GM12878 (cell line): Measurements from ENCODE around the gene CAMK2B. TPM values are rescaled to one million over a fixed set of nuclear protein-coding genes. Genes with fewer than 3 reads are reported as not detected.
A peak's percentile ranks its signal among the peaks of the same experiment; 100 is the strongest.

Experiments
- ATAC-seq: fragments of 200-7000 bp; cut with Tn5 transposase; 3 replicates; pipeline ENCODE4 v1.9.1; 2020; ENCODE audit warnings: mild to moderate bottlenecking, moderate library complexity
- BruUV-seq: library from RNA; stranded (reverse); fragments of 400-500 nt; replicated peaks from 2 replicates; lab custom pipeline; 2021; lab: Mats Ljungman, UMichigan
- CTCF ChIA-PET: fragments of 300-600 bp; sonication (Branson Sonifier 250); formaldehyde crosslinking; extraction: SDS; loops from one replicate; lab custom pipeline; 2021; ENCODE audit warnings: inconsistent platforms; lab: Yijun Ruan, JAX
- POLR2A ChIA-PET: fragments of 350-600 bp; formaldehyde crosslinking; extraction: SDS; loops from one replicate; lab custom pipeline; 2021; ENCODE audit warnings: inconsistent platforms; lab: Charles Lee
- RAD21 ChIA-PET: fragments of 300-600 bp; sonication (Branson Sonifier 250); formaldehyde crosslinking; loops from one replicate; lab custom pipeline; 2023; ENCODE audit warnings: antibody characterized with exemption; ENCODE audit not compliant: unreplicated experiment; lab: Charles Lee
- SMC1A ChIA-PET: fragments of 300-600 bp; sonication (Branson Sonifier 250); formaldehyde crosslinking; loops from one replicate; lab custom pipeline; 2023; ENCODE audit not compliant: unreplicated experiment, uncharacterized antibody; lab: Charles Lee
- DNase-seq: peaks from one replicate; pipeline ENCODE4 v3.0.0-alpha.2; 2011; ENCODE audit warnings: low read depth, low spot score
- FAIRE-seq: peaks from 3 replicates; lab custom pipeline; 2011; peaks lifted over from hg19 to GRCh38; lab: Jason Lieb, UNC
- H2AFZ ChIP-seq: 2 replicates; pipeline ENCODE4 v1.6.0; 2011; ENCODE audit warnings: low read depth, low read length, control low read depth; ENCODE audit not compliant: control insufficient read depth
- H3K27ac ChIP-seq: 2 replicates; pipeline ENCODE4 v1.5.1; 2011; ENCODE audit warnings: control low read depth; ENCODE audit not compliant: control insufficient read depth, insufficient read depth
- H3K27me3 ChIP-seq, 2 experiments: replicated peaks in 1 of 2; 2 replicates each; pipeline versions ENCODE4 v1.6.0 to v1.6.1; 2011; ENCODE audit warnings: low read length in 1 of 2; ENCODE audit not compliant: control insufficient read depth in 2 of 2, insufficient read depth in 2 of 2
- H3K36me3 ChIP-seq, 2 experiments: 2 replicates each; pipeline ENCODE4 v1.5.1; 2011; ENCODE audit warnings: low read length in 1 of 2; ENCODE audit not compliant: control insufficient read depth in 2 of 2, insufficient read depth in 2 of 2
- H3K4me1 ChIP-seq: 2 replicates; pipeline ENCODE4 v1.6.1; 2011; ENCODE audit warnings: mild to moderate bottlenecking, low read length, moderate library complexity, mixed read lengths; ENCODE audit not compliant: control insufficient read depth, insufficient read depth
- H3K4me2 ChIP-seq: 2 replicates; pipeline ENCODE4 v1.6.0; 2011; ENCODE audit warnings: control low read depth; ENCODE audit not compliant: control insufficient read depth, insufficient read depth
- H3K4me3 ChIP-seq: fragments of 200-600 bp; sonication (generic); 2 replicates; pipeline ENCODE4 v1.5.1; 2016
- H3K79me2 ChIP-seq: 2 replicates; pipeline ENCODE4 v1.6.0; 2011; ENCODE audit warnings: low read length; ENCODE audit not compliant: control insufficient read depth, insufficient read depth
- H3K9ac ChIP-seq: 2 replicates; pipeline ENCODE4 v1.8.0; 2011; ENCODE audit warnings: low read length, control low read depth, mixed read lengths; ENCODE audit not compliant: control insufficient read depth, insufficient read depth
- H3K9me3 ChIP-seq: replicated peaks from 3 replicates; pipeline ENCODE4 v1.5.1; 2011; ENCODE audit warnings: mild to moderate bottlenecking, low read length; ENCODE audit not compliant: control insufficient read depth, insufficient read depth
- H4K20me1 ChIP-seq: 2 replicates; pipeline ENCODE4 v1.6.0; 2011; ENCODE audit not compliant: control insufficient read depth, insufficient read depth
- CREB1 ChIP-seq: IDR thresholded peaks from 2 replicates; pipeline ENCODE4 v1.6.1; 2012; ENCODE audit warnings: low read depth, mild to moderate bottlenecking, inconsistent platforms
- PBX3 ChIP-seq: IDR thresholded peaks from 2 replicates; pipeline ENCODE4 v1.6.1; 2011; ENCODE audit warnings: mild to moderate bottlenecking, low read depth, low read length, moderate library complexity; ENCODE audit not compliant: insufficient replicate concordance
- RAD51 ChIP-seq: fragments of 450-650 bp; IDR thresholded peaks from 2 replicates; pipeline ENCODE4 v1.6.1; 2016; ENCODE audit warnings: moderate library complexity, mild to moderate bottlenecking, inconsistent platforms
- WRNIP1 ChIP-seq: IDR thresholded peaks from 2 replicates; pipeline ENCODE4 v1.6.1; 2011; ENCODE audit warnings: low read depth, low read length, improper control_type of control experiment, borderline replicate concordance
- WGBS: methylation state at CpG from one replicate; pipeline ENCODE4 v1.1.6; 2016; ENCODE audit warnings: low lambda C conversion rate; ENCODE audit not compliant: insufficient replicate concordance, insufficient coverage; ENCODE audit errors: missing lambda C conversion rate; 5-methylcytosine and 5-hydroxymethylcytosine counted together
- in situ Hi-C: fragments of 300-500 bp; cut with MboI; formaldehyde crosslinking; loops from 9 replicates; pipeline ENCODE4 v1.14.3; 2018; ENCODE audit warnings: mixed read lengths
- intact Hi-C: fragments of 100-400 bp; cut with micrococcal nuclease; formaldehyde crosslinking; loops from one replicate; pipeline ENCODE4 v1.14.2; 2022; ENCODE audit not compliant: unreplicated experiment
- polyA plus RNA-seq, 11 experiments: library from polyadenylated mRNA; depleted of rRNA in 4 of 11; unstranded in 6 of 11; stranded (reverse) in 5 of 11; fragments of >200 nt; fragmentation: Nextera tagmentation in 4 of 11; fragmentation: Illumina TruSeq in 1 of 11; extraction: Ambion mirVana in 4 of 11; extraction: Trizol in 1 of 11; gene quantifications; 1 replicate in 1 of 11; 2 replicates in 10 of 11; pipeline versions ENCODE4 v1.2.1 to v1.2.3, GENCODE V29; 2011 to 2016; ENCODE audit warnings: inconsistent platforms in 2 of 11, missing spikeins in 2 of 11, low read depth in 1 of 11
- total RNA-seq, 4 experiments: library from RNA; depleted of rRNA in 3 of 4; stranded (reverse); fragments of >200 nt in 3 of 4; fragmentation: Illumina TruSeq in 1 of 4; extraction: Trizol in 1 of 4; gene quantifications; 2 replicates each; pipeline versions ENCODE4 v1.2.1 to v1.2.3, GENCODE V29; 2013 to 2021
- TF ChIP-seq, protein P1 (sequence below): fragments of 450-650 bp; IDR thresholded peaks from 2 replicates; pipeline ENCODE4 v1.6.1; 2017; ENCODE audit warnings: mild to moderate bottlenecking, moderate library complexity
- TF ChIP-seq, protein P2 (sequence below): IDR thresholded peaks from 2 replicates; pipeline ENCODE4 v1.6.1; 2011; ENCODE audit warnings: borderline replicate concordance, low read depth, mild to moderate bottlenecking, moderate library complexity, low read length; ENCODE audit not compliant: insufficient read depth, poor library complexity, severe bottlenecking

CAMK2B gene
- total and polyA plus RNA-seq, 10 of the 15 experiments (the other 5 are each of a cell fraction or from before 2014, with no cell fraction given), result 0.06 to 0.23 (median 0.11) TPM; not detected in 5

- no peak for ATAC-seq
- BruUV-seq, result no TSS peak
- no peak overlapping the region for H3K9ac ChIP-seq
- in situ Hi-C loops, result no loop called here
- no peaks in the 10 kb centered on the region for H3K9me3 ChIP-seq
- DNase-seq, result no peak
- ChIA-PET RAD21 (no interaction called here), SMC1A (interaction anchor here (1.2 kb wide), 1 partner anchor 116 kb away, joined by 3 read pairs; no protein-coding TSS in a partner anchor), POLR2A (no interaction called here), CTCF (no interaction called here)
- TF ChIP-seq CREB1 (no peak), WRNIP1 (no peak), PBX3 (peak; percentile 46), RAD51 (no peak)
- TF ChIP-seq, protein P1, sequence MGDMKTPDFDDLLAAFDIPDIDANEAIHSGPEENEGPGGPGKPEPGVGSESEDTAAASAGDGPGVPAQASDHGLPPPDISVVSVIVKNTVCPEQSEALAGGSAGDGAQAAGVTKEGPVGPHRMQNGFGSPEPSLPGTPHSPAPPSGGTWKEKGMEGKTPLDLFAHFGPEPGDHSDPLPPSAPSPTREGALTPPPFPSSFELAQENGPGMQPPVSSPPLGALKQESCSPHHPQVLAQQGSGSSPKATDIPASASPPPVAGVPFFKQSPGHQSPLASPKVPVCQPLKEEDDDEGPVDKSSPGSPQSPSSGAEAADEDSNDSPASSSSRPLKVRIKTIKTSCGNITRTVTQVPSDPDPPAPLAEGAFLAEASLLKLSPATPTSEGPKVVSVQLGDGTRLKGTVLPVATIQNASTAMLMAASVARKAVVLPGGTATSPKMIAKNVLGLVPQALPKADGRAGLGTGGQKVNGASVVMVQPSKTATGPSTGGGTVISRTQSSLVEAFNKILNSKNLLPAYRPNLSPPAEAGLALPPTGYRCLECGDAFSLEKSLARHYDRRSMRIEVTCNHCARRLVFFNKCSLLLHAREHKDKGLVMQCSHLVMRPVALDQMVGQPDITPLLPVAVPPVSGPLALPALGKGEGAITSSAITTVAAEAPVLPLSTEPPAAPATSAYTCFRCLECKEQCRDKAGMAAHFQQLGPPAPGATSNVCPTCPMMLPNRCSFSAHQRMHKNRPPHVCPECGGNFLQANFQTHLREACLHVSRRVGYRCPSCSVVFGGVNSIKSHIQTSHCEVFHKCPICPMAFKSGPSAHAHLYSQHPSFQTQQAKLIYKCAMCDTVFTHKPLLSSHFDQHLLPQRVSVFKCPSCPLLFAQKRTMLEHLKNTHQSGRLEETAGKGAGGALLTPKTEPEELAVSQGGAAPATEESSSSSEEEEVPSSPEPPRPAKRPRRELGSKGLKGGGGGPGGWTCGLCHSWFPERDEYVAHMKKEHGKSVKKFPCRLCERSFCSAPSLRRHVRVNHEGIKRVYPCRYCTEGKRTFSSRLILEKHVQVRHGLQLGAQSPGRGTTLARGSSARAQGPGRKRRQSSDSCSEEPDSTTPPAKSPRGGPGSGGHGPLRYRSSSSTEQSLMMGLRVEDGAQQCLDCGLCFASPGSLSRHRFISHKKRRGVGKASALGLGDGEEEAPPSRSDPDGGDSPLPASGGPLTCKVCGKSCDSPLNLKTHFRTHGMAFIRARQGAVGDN, result no peak
- TF ChIP-seq, protein P2, sequence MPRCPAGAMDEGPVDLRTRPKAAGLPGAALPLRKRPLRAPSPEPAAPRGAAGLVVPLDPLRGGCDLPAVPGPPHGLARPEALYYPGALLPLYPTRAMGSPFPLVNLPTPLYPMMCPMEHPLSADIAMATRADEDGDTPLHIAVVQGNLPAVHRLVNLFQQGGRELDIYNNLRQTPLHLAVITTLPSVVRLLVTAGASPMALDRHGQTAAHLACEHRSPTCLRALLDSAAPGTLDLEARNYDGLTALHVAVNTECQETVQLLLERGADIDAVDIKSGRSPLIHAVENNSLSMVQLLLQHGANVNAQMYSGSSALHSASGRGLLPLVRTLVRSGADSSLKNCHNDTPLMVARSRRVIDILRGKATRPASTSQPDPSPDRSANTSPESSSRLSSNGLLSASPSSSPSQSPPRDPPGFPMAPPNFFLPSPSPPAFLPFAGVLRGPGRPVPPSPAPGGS, result peak; percentile 67
- no peaks in the 10 kb centered on the region for H3K4me1 ChIP-seq
- no peak overlapping the region for H3K4me3 ChIP-seq
- intact Hi-C loops, result no loop called here
- H3K27ac ChIP-seq, result no peak overlapping the region
- no peak for FAIRE-seq
- WGBS, result 55% methylated on average over 11 of the region's 11 CpGs
- H2AFZ ChIP-seq, result no peak overlapping the region
- H3K79me2 ChIP-seq, result no peaks in the 10 kb centered on the region
- no peak overlapping the region for H3K4me2 ChIP-seq
- no peaks in the 10 kb centered on the region for H4K20me1 ChIP-seq
- H3K36me3 ChIP-seq, result no peaks in the 10 kb centered on the region
- no peaks in the 10 kb centered on the region for H3K27me3 ChIP-seq
These were observed 103.3 kb downstream of the CAMK2B start for GRCh38 chr7:44222074-44222473.
